Activated T-cell treated with anti-CD3 and anti-CD28 coated beads, Interleukin-2, amount 50 U/mL, for 4 hours (primary cell): ENCODE measurements around the gene LINC00305. TPM values are rescaled to one million over a fixed set of nuclear protein-coding genes. Genes with fewer than 3 reads are reported as not detected.

Source experiments
- ATAC-seq, 2 donors: fragments of 200-7000 bp; cut with Tn5 transposase; one replicate each; pipeline ENCODE4 v1.10.0; 2021
- DNase-seq: peaks from one replicate; pipeline ENCODE4 v3.0.0-alpha.2; 2020
- H3K27me3 Mint-ChIP-seq: one replicate; pipeline ENCODE4 v1.8.0; 2021; ENCODE audit warnings: low read depth, mixed read lengths
- H3K36me3 Mint-ChIP-seq: one replicate; pipeline ENCODE4 v1.8.0; 2022; ENCODE audit warnings: mixed read lengths; ENCODE audit not compliant: insufficient read depth
- H3K4me1 Mint-ChIP-seq: one replicate; pipeline ENCODE4 v1.8.0; 2021; ENCODE audit warnings: low read depth, mixed read lengths
- H3K4me3 Mint-ChIP-seq: one replicate; pipeline ENCODE4 v1.8.0; 2021; ENCODE audit warnings: mild to moderate bottlenecking, moderate library complexity, mixed read lengths
- H3K9me3 Mint-ChIP-seq: one replicate; pipeline ENCODE4 v1.8.0; 2021; ENCODE audit warnings: mixed read lengths
- total RNA-seq, 3 donors: library from RNA; stranded (reverse); gene quantifications; one replicate each; pipeline ENCODE4 v1.2.1, GENCODE V29; 2021

LINC00305 gene
- not detected for total RNA-seq

DNA sequence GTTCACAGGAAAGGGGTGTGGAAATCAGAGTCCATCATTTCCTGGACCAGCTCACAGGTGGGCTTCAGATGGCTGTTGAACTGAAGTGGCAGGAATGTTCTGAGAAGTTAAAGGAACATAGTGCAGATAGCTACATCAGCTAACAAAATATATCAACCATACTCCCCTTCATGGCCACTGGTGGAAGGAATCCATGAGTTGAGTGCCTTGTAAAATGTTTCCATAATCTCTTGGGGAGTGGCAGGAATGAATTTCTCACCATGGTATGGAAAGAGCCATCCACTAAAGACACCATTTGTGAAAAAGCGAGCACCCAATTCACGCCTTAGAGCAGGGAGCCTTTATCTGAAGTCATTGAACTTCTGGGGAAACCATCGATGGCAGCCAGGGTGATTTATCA is at the start of gene LINC00305:
Gene LINC00305, minus strand, starts transcription at position 101 of the 400 bp plus-strand sequence.
- Mint-ChIP-seq H3K27me3 (no peaks in the 10 kb centered on the region), H3K4me3 (no peak within 1 kb of the TSS), H3K36me3 (no peaks in the 10 kb centered on the region), H3K9me3 (no peaks in the 10 kb centered on the region), H3K4me1 (no peaks in the 10 kb centered on the region)
- ATAC-seq: no peak
- DNase-seq: no peak

- Mint-ChIP-seq H3K27me3 (no peaks in the 10 kb centered on the region), H3K9me3 (no peaks in the 10 kb centered on the region), H3K4me1 (no peaks in the 10 kb centered on the region), H3K4me3 (no peak overlapping the region), H3K36me3 (no peaks in the 10 kb centered on the region)
- DNase-seq: no peak
- no peak for ATAC-seq
These were observed 42.2 kb upstream of the LINC00305 start for GRCh38 chr18:64191069-64191468.

DNA sequence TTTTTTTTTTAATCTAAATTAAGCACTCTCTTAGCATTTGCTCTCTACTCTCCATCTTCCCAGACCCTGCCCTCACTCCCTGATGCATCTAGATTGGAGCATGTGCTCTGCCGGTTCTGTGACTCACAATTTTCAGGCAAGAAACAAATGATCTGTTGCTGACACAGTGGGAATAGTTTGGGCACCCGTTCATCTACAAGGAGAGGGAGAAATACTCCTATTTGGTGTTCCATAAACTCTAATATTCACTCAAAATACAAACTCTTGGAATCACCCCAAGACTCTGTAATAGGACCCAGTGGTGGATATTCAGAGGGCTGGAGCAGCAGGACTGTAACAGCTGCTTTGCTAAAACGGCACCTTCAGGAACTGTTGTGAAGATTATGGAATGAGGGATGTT is 37.1 kb upstream of the LINC00305 start:
- no peaks in the 10 kb centered on the region for H3K4me1 Mint-ChIP-seq
- no peak for DNase-seq
- no peak for ATAC-seq
- no peaks in the 10 kb centered on the region for H3K27me3 Mint-ChIP-seq
- H3K4me3 Mint-ChIP-seq: no peak overlapping the region
- H3K36me3 Mint-ChIP-seq: no peaks in the 10 kb centered on the region
- no peaks in the 10 kb centered on the region for H3K9me3 Mint-ChIP-seq

- Mint-ChIP-seq H3K9me3 (no peaks in the 10 kb centered on the region), H3K4me3 (no peak overlapping the region), H3K4me1 (no peaks in the 10 kb centered on the region), H3K27me3 (no peaks in the 10 kb centered on the region), H3K36me3 (no peaks in the 10 kb centered on the region)
- DNase-seq: no peak
- no peak for ATAC-seq
These were observed 34.8 kb upstream of the LINC00305 start for GRCh38 chr18:64183665-64184064.

DNA sequence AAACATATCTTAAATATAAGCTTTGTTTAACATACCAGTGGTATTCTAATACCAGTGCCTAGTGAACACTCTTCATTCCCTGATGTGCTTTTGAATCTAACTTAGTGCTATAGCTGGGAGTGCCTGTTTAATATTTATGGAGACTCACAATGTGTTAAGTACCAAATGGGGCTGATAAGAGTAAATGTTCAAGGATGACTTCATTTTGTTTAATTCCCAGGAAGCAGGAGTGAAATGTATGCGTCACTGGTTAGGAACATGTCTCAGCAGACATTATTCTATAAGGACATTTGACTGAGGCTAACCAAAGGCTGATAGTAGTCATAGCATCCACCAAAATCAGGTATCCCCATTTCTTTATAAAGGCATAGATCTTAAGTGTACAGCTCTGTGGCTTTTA is 31.7 kb upstream of the LINC00305 start:
- Mint-ChIP-seq H3K36me3 (no peaks in the 10 kb centered on the region), H3K4me3 (no peak overlapping the region), H3K27me3 (no peaks in the 10 kb centered on the region), H3K4me1 (no peaks in the 10 kb centered on the region), H3K9me3 (no peaks in the 10 kb centered on the region)
- DNase-seq (no peak), ATAC-seq (no peak)

GRCh38 chr18:64180171-64180570 is 31.3 kb upstream of the LINC00305 start:
- ATAC-seq (no peak), DNase-seq (no peak)
- Mint-ChIP-seq H3K9me3 (no peaks in the 10 kb centered on the region), H3K27me3 (no peaks in the 10 kb centered on the region), H3K4me1 (no peaks in the 10 kb centered on the region), H3K4me3 (no peak overlapping the region), H3K36me3 (no peaks in the 10 kb centered on the region)

- no peaks in the 10 kb centered on the region for H3K36me3 Mint-ChIP-seq
- peaks cover 4% of the 10 kb centered on the region for H3K9me3 Mint-ChIP-seq
- no peaks in the 10 kb centered on the region for H3K4me1 Mint-ChIP-seq
- DNase-seq: no peak
- no peak for ATAC-seq
- H3K27me3 Mint-ChIP-seq: no peaks in the 10 kb centered on the region
- H3K4me3 Mint-ChIP-seq: no peak overlapping the region
These were observed 30.7 kb upstream of the LINC00305 start for GRCh38 chr18:64179556-64180080.

DNA sequence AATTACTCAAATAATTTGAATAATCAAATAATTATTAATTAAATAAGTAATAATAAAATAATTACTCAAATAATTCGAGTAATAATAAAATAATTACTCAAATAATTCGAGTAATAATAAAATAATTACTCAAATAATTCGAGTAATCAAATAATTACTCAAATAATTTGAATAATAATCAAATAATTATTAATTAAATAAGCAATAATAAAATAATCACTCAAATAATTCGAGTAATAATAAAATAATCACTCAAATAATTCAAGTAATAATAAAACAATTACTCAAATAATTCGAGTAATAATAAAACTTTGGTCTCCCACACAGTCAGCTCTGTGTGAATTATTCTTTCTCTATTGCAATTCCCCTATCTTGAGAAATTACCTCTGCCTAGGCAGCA is 30.0 kb upstream of the LINC00305 start:
- H3K4me3 Mint-ChIP-seq: no peak overlapping the region
- DNase-seq: no peak
- H3K4me1 Mint-ChIP-seq: no peaks in the 10 kb centered on the region
- H3K9me3 Mint-ChIP-seq: peaks cover 4% of the 10 kb centered on the region
- H3K27me3 Mint-ChIP-seq: no peaks in the 10 kb centered on the region
- no peak for ATAC-seq
- no peaks in the 10 kb centered on the region for H3K36me3 Mint-ChIP-seq

- H3K4me1 Mint-ChIP-seq: no peaks in the 10 kb centered on the region
- no peak for DNase-seq
- H3K9me3 Mint-ChIP-seq: peaks cover 7% of the 10 kb centered on the region
- no peak overlapping the region for H3K4me3 Mint-ChIP-seq
- no peaks in the 10 kb centered on the region for H3K27me3 Mint-ChIP-seq
- H3K36me3 Mint-ChIP-seq: no peaks in the 10 kb centered on the region
- no peak for ATAC-seq
These were observed 26.5 kb upstream of the LINC00305 start for GRCh38 chr18:64175432-64175831.

DNA sequence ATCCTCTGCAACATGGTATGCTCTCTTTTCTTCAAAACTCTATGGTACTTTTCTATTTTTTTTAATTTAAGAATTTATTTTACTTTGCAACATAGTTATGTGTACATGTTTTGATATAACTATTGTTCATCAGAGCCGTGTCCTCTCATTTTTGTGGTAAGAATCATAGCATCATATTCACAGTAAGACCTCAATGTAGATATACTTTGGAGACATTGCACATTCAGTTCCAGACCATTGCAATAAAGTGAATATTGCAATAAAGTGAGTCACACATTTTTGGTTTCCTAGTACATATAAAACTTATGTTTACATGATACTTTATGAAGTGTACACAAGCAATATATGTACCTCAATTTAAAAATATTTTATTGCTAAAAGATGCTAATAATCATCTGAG is 22.7 kb upstream of the LINC00305 start:
- ATAC-seq (no peak), DNase-seq (no peak)
- no peaks in the 10 kb centered on the region for H3K36me3 Mint-ChIP-seq
- no peak overlapping the region for H3K4me3 Mint-ChIP-seq
- H3K4me1 Mint-ChIP-seq: no peaks in the 10 kb centered on the region
- H3K9me3 Mint-ChIP-seq: peaks cover 7% of the 10 kb centered on the region
- no peaks in the 10 kb centered on the region for H3K27me3 Mint-ChIP-seq

- no peak for ATAC-seq
- Mint-ChIP-seq H3K9me3 (peaks cover 2% of the 10 kb centered on the region), H3K4me3 (no peak overlapping the region), H3K27me3 (no peaks in the 10 kb centered on the region), H3K36me3 (no peaks in the 10 kb centered on the region), H3K4me1 (no peaks in the 10 kb centered on the region)
- no peak for DNase-seq
These were observed 18.6 kb upstream of the LINC00305 start for GRCh38 chr18:64167408-64167925.

DNA sequence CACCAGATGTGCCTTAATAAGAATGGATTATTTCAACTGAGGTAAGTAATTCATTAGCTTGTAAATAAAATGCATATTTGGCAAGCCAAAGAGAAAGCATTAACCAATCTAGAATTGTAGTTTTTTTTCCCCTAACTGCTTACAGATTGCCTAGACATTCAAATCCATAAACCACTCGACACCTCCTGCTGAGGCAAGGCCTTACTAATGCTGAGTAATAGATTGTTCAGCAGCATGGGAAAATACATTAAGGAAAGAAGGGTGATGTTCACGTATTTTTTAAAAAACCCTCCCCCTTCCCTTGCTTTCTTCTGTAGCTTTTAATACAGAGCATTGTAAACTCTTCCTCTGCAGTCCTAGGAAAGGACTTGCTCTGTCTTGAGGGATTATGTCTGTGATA is 17.0 kb upstream of the LINC00305 start:
- DNase-seq (no peak), ATAC-seq (no peak)
- no peaks in the 10 kb centered on the region for H3K4me1 Mint-ChIP-seq
- no peak overlapping the region for H3K4me3 Mint-ChIP-seq
- no peaks in the 10 kb centered on the region for H3K27me3 Mint-ChIP-seq
- H3K9me3 Mint-ChIP-seq: no peaks in the 10 kb centered on the region
- H3K36me3 Mint-ChIP-seq: no peaks in the 10 kb centered on the region

GRCh38 chr18:64164883-64165282 is 16.0 kb upstream of the LINC00305 start:
- Mint-ChIP-seq H3K27me3 (no peaks in the 10 kb centered on the region), H3K36me3 (no peaks in the 10 kb centered on the region), H3K4me1 (no peaks in the 10 kb centered on the region), H3K9me3 (no peaks in the 10 kb centered on the region), H3K4me3 (no peak overlapping the region)
- DNase-seq (no peak), ATAC-seq (no peak)

DNA sequence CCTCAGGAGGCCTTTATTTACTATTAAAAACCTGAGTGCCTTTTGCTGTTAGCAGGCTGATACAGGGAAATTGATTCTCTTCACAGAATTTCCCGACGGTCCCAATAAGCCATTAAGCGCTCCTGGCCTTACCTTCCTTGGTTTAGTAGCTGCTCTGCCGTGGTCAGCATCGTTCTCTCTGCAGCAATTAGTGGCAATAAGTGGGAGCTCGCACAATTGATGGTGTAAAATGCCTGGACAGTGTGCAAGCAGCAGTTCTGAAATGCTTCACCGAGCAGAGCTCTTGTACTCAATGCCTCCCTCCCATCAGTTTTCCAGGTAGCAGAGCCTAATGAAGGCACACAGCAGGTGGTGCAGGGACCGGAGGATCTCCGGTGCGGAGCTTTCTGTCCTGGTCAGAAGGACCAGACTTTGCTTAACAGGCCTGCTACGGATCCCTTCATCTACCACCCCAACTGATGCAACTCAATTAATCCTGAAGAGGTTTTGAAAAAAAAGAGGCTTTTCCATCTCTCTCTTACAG is 1.1 kb upstream of the LINC00305 start:
- Mint-ChIP-seq H3K27me3 (no peaks in the 10 kb centered on the region), H3K36me3 (no peaks in the 10 kb centered on the region), H3K9me3 (no peaks in the 10 kb centered on the region), H3K4me1 (no peaks in the 10 kb centered on the region), H3K4me3 (no peak overlapping the region)
- ATAC-seq (no peak), DNase-seq (no peak)

- DNase-seq: no peak
- no peaks in the 10 kb centered on the region for H3K36me3 Mint-ChIP-seq
- H3K4me3 Mint-ChIP-seq: no peak overlapping the region
- no peaks in the 10 kb centered on the region for H3K9me3 Mint-ChIP-seq
- ATAC-seq: no peak
- no peaks in the 10 kb centered on the region for H3K4me1 Mint-ChIP-seq
- peaks cover 2% of the 10 kb centered on the region for H3K27me3 Mint-ChIP-seq
These were observed 6.0 kb downstream of the LINC00305 start for GRCh38 chr18:64142904-64143303.
